Spleen (tissue), 11 donors: Measurements from ENCODE around the gene BOLL. TPM values are rescaled to one million over a fixed set of nuclear protein-coding genes. Genes with fewer than 3 reads are reported as not detected.
"Not testable (repeated sequence)": the region's sequence is repeated elsewhere in the genome, so short reads cannot be mapped to it uniquely, and the experiment has no call there.

ENCODE experiments used
- DNase-seq: peaks from one replicate; pipeline ENCODE4 v3.0.0-alpha.2; 2020
- H3K27ac ChIP-seq, 8 donors: fragments of 200-600 bp; sonication (generic) in 7 of 8; 1 replicate in 4 of 8; 2 replicates in 4 of 8; pipeline versions ENCODE4 v1.5.0 to v1.8.0; 2016 to 2021; ENCODE audit warnings: inconsistent platforms in 4 of 8, mild to moderate bottlenecking in 4 of 8, moderate library complexity in 1 of 8
- H3K27me3 ChIP-seq, 7 donors: fragments of 200-600 bp; sonication (generic) in 6 of 7; replicated peaks in 1 of 7; 1 replicate in 4 of 7; 2 replicates in 3 of 7; pipeline versions ENCODE4 v1.5.0 to v1.8.0; 2016 to 2021; ENCODE audit warnings: inconsistent platforms in 3 of 7, mild to moderate bottlenecking in 1 of 7
- H3K36me3 ChIP-seq, 6 donors: fragments of 200-600 bp; sonication (generic) in 5 of 6; 1 replicate in 4 of 6; 2 replicates in 2 of 6; pipeline versions ENCODE4 v1.5.0 to v1.8.0; 2016 to 2021; ENCODE audit warnings: inconsistent platforms in 2 of 6
- H3K4me1 ChIP-seq, 6 donors: fragments of 200-600 bp; sonication (generic) in 5 of 6; 1 replicate in 3 of 6; 2 replicates in 3 of 6; pipeline versions ENCODE4 v1.5.0 to v1.8.0; 2016 to 2021; ENCODE audit warnings: inconsistent platforms in 3 of 6
- H3K4me3 ChIP-seq, 8 donors: fragments of 200-600 bp; sonication (generic) in 7 of 8; 1 replicate in 4 of 8; 2 replicates in 4 of 8; pipeline versions ENCODE4 v1.5.0 to v1.8.0; 2016 to 2021; ENCODE audit warnings: inconsistent platforms in 4 of 8, mild to moderate bottlenecking in 4 of 8, moderate library complexity in 2 of 8
- H3K9me3 ChIP-seq, 8 donors: fragments of 200-600 bp; sonication (generic) in 7 of 8; 1 replicate in 4 of 8; 2 replicates in 4 of 8; pipeline versions ENCODE4 v1.5.0 to v1.8.0; 2016 to 2021; ENCODE audit warnings: inconsistent platforms in 4 of 8
- POLR2A ChIP-seq, 3 donors: fragments of 450-650 bp; IDR thresholded peaks; one replicate each; pipeline ENCODE4 v1.5.1; 2017; ENCODE audit warnings: antibody characterized with exemption in 3 of 3, mild to moderate bottlenecking in 1 of 3
- POLR2AphosphoS5 ChIP-seq, 3 donors: sonication (generic); formaldehyde crosslinking; IDR thresholded peaks; one replicate each; pipeline ENCODE4 v1.5.1; 2017; ENCODE audit warnings: antibody characterized with exemption in 3 of 3
- WGBS, 5 donors: extraction: QIAGEN DNeasy Blood & Tissue Kit in 3 of 5; methylation state at CpG; one replicate each; pipeline versions ENCODE4 v1.1.5 to v1.1.7; 2013 to 2018; 5-methylcytosine and 5-hydroxymethylcytosine counted together
- intact Hi-C: fragments of 100-400 bp; cut with DNase I; formaldehyde crosslinking; loops from one replicate; pipeline ENCODE4 v1.15.0; 2023; ENCODE audit warnings: low total_unique reads
- polyA plus RNA-seq, 3 donors: library from polyadenylated mRNA; stranded (reverse); fragments of 200-250 nt; gene quantifications; one replicate each; pipeline ENCODE4 v1.2.1, GENCODE V29; 2013
- total RNA-seq, 7 donors: library from RNA; depleted of rRNA in 3 of 7; stranded (reverse); fragments of >200 nt in 3 of 7; fragmentation: NEBNext Ultra II Directional in 4 of 7; extraction: Animal tissue kit (Norgen Biotek cat#: 25700) in 4 of 7; gene quantifications; one replicate each; pipeline versions ENCODE4 v1.1.0 to v1.2.1, GENCODE V29; 2016 to 2021
- TF ChIP-seq, protein P1 (sequence below), 11 experiments: fragments of 200-600 bp in 7 of 11; fragments of 450-650 bp in 4 of 11; sonication (generic) in 4 of 11; IDR thresholded peaks in 8 of 11; conservative IDR thresholded peaks in 3 of 11; 1 replicate in 7 of 11; 2 replicates in 4 of 11; pipeline versions ENCODE4 v1.4.0 to v1.8.0; 2016 to 2021; ENCODE audit warnings: antibody characterized with exemption in 11 of 11, inconsistent platforms in 4 of 11, mild to moderate bottlenecking in 1 of 11
- donor health status: healthy with polysubstance abuse.
- donor health status: DM: no; HTN: no; CAD: no; lungs with moderate emphysema.
- donor health status: DM: no; HTN: no; CAD: no.
- donor health status: Bipolar disorder and iron deficiency.
- donor health status: healthy.
- donor health status: DM: no; HTN: no; CAD: no.
- donor health status: DM: yes; HTN: yes; CAD: no.

BOLL gene
- total and polyA plus RNA-seq, 10 donors = not detected

- H3K36me3 ChIP-seq = peaks cover 0 to 29% (median 0%) of the 10 kb centered on the region in 6 donors
- no peak overlapping the region for H3K27ac ChIP-seq
- no peak for DNase-seq
- no peaks in the 10 kb centered on the region for H3K27me3 ChIP-seq
- H3K4me1 ChIP-seq = peaks cover 27 to 60% (median 50%) of the 10 kb centered on the region in 6 donors
- TF ChIP-seq, protein P1, sequence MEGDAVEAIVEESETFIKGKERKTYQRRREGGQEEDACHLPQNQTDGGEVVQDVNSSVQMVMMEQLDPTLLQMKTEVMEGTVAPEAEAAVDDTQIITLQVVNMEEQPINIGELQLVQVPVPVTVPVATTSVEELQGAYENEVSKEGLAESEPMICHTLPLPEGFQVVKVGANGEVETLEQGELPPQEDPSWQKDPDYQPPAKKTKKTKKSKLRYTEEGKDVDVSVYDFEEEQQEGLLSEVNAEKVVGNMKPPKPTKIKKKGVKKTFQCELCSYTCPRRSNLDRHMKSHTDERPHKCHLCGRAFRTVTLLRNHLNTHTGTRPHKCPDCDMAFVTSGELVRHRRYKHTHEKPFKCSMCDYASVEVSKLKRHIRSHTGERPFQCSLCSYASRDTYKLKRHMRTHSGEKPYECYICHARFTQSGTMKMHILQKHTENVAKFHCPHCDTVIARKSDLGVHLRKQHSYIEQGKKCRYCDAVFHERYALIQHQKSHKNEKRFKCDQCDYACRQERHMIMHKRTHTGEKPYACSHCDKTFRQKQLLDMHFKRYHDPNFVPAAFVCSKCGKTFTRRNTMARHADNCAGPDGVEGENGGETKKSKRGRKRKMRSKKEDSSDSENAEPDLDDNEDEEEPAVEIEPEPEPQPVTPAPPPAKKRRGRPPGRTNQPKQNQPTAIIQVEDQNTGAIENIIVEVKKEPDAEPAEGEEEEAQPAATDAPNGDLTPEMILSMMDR (IDR thresholded peaks at IDR 0.05 in 8 of 11, conservative IDR thresholded peaks at IDR 0.05 in 3 of 11) = no peak
- TF ChIP-seq POLR2AphosphoS5 (IDR thresholded peaks at IDR 0.05) (no peak), POLR2A (IDR thresholded peaks at IDR 0.05) (no peak)
- intact Hi-C loops = no loop called here
- H3K9me3 ChIP-seq = no peaks in the 10 kb centered on the region
- H3K4me3 ChIP-seq = no peak overlapping the region
Measured at GRCh38 chr2:197710424-197711042, 74.6 kb downstream of the BOLL start.

GRCh38 chr2:197709140-197709539, 76.0 kb downstream of the BOLL start:
- intact Hi-C loops = loop anchor here (5.0 kb wide), 1 partner anchor 68 kb away; no protein-coding TSS in a partner anchor

GRCh38 chr2:197708331-197708730, 76.8 kb downstream of the BOLL start:
- H3K36me3 ChIP-seq = peaks cover 0 to 24% (median 0%) of the 10 kb centered on the region in 6 donors
- H3K27me3 ChIP-seq = no peaks in the 10 kb centered on the region
- H3K9me3 ChIP-seq = no peaks in the 10 kb centered on the region
- 51 to 71% (median 60%) methylated on average over 2 of the region's 2 CpGs for WGBS, 5 donors
- peaks cover 30 to 71% (median 58%) of the 10 kb centered on the region in 6 donors for H3K4me1 ChIP-seq
- no peak for DNase-seq
- H3K4me3 ChIP-seq = peak overlapping the region in 1 of 8 donors; percentile 10
- H3K27ac ChIP-seq = no peak overlapping the region
- intact Hi-C loops = loop anchor here (5.0 kb wide), 1 partner anchor 69 kb away; no protein-coding TSS in a partner anchor
- TF ChIP-seq POLR2A (IDR thresholded peaks at IDR 0.05) (no peak), POLR2AphosphoS5 (IDR thresholded peaks at IDR 0.05) (no peak)
- TF ChIP-seq, protein P1 (IDR thresholded peaks at IDR 0.05 in 8 of 11, conservative IDR thresholded peaks at IDR 0.05 in 3 of 11) = no peak

More at GRCh38 chr2:197709140-197709539, 76.0 kb downstream of the BOLL start:
- H3K27ac ChIP-seq, DNase-seq, H3K27me3 ChIP-seq, H3K4me3 ChIP-seq, H3K9me3 ChIP-seq: not testable (repeated sequence)
- H3K36me3 ChIP-seq = peaks cover 0 to 24% (median 0%) of the 10 kb centered on the region in 6 donors
- WGBS, 5 donors = 91 to 96% (median 93%) methylated on average over 7 of the region's 7 CpGs
- H3K4me1 ChIP-seq = peaks cover 30 to 68% (median 57%) of the 10 kb centered on the region in 6 donors

DNA sequence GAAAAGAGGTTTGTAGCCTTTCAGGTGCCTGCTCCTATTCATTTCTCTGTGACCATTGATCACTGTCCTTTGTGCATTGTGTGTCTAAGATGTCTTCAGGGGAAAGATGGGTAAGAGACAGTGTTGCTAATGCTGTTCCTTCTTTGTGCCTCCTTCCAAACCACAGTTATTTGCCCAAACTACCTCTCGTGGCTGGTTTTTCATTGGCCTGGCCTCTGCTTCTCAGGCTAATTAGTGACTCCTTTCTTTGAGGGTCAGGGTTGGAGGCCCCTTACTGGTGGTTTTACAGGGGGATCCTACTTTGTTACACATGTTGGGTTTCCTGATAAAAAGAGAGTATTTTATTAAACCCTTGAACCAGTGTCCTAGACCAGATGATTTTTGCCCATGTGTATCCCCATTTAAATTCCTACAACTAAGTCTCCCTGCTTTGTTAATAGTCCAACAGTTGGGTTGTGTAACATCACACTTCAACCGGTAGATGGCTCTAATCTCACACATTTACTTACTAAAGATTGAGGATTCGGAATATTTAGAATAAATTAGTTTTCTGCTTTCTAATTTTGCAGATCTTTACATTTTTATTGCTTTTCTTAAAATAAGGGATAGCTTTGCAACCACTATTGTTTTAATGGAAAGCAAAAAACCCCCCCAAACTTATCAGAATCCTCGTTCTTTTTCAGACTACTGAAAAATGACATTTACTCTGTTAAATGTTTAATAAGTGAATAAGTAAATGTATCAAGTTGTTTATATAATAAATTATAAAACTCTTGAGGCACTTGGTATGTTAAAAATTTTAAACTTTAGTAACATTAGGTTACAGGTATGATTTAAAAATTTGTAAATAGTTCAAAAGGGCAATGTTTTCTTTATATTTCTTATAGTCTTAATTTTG, 77.6 kb downstream of the BOLL start:
- Histone ChIP-seq H3K4me1 (peaks cover 30 to 71% (median 58%) of the 10 kb centered on the region in 6 donors), H3K27ac (no peak overlapping the region), H3K36me3 (peaks cover 0 to 24% (median 0%) of the 10 kb centered on the region in 6 donors), H3K4me3 (peak overlapping the region in 6 of 8 donors; percentile 4 to 99 (median 90)), H3K9me3 (no peaks in the 10 kb centered on the region), H3K27me3 (no peaks in the 10 kb centered on the region)
- no peak for DNase-seq
- WGBS, 5 donors = 11 to 19% (median 16%) methylated on average over 4 of the region's 4 CpGs
- intact Hi-C loops = loop anchor here (5.0 kb wide), 1 partner anchor 70 kb away; no protein-coding TSS in a partner anchor
- TF ChIP-seq POLR2A (IDR thresholded peaks at IDR 0.05) (no peak), POLR2AphosphoS5 (IDR thresholded peaks at IDR 0.05) (no peak)
- TF ChIP-seq, protein P1 (IDR thresholded peaks at IDR 0.05 in 8 of 11, conservative IDR thresholded peaks at IDR 0.05 in 3 of 11) = peak; percentile 43 to 77 (median 67)
